Neuron (in vitro differentiated cells): ENCODE data around the gene EPHA10.

Experiments used
- H2AFZ ChIP-seq: one replicate; pipeline ENCODE4 v1.6.1; 2013; ENCODE audit warnings: low read depth, mild to moderate bottlenecking, inconsistent platforms, low read length, moderate library complexity
- H3K27me3 ChIP-seq: one replicate; pipeline ENCODE4 v1.6.1; 2013; ENCODE audit warnings: low read length; ENCODE audit not compliant: insufficient read depth
- H3K36me3 ChIP-seq: one replicate; pipeline ENCODE4 v1.6.1; 2013; ENCODE audit warnings: low read length; ENCODE audit not compliant: insufficient read depth
- H3K4me1 ChIP-seq: one replicate; pipeline ENCODE4 v1.6.1; 2013; ENCODE audit warnings: low read length; ENCODE audit not compliant: insufficient read depth
- H3K4me3 ChIP-seq: 2 replicates; pipeline ENCODE4 v1.5.1; 2013; ENCODE audit warnings: mild to moderate bottlenecking, low read length, moderate library complexity
- H3K9me3 ChIP-seq: one replicate; pipeline ENCODE4 v1.6.1; 2013; ENCODE audit warnings: low read length

EPHA10 gene

DNA sequence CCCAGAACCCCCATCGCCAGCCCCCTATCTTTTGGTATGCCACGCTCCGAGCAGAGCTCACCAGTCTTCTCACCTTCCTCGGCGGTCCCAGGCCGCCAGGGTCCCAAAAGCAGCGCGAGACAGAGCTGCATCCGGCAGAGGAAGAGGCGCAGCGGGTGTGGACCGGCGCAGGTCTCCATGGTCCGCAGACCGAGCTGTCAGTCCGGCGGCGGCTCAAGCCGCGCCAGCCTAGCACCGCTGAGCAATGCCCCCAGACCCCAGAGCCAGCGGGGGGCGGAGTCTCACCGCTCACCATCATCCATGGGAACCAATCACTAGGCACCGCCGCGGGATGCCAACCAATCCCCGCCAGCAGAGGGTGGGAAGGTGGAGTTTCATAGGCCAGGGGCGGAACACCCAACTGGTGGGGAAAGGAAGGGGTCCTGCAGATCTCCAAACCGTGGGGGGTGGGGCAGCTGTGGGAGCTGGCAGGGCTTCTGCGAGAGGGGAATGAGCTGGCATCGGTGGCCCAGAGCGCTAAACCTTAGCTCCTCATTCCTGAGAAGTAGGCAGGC lies at the start of gene EPHA10:
EPHA10 (minus strand) TSS at position 233 of the 554 bp plus-strand sequence; CDS start at position 179, 54 bp downstream.
- Histone ChIP-seq H3K9me3 (no peaks in the 10 kb centered on the region), H3K27me3 (peaks cover 75% of the 10 kb centered on the region), H2AFZ (peak within 1 kb of the TSS; percentile 47), H3K36me3 (no peaks in the 10 kb centered on the region), H3K4me3 (peak within 1 kb of the TSS; percentile 42), H3K4me1 (peaks cover 19% of the 10 kb centered on the region)

GRCh38 chr1:37814252-37814651 lies 49.3 kb upstream of the EPHA10 start:
- Histone ChIP-seq H3K27me3 (no peaks in the 10 kb centered on the region), H2AFZ (no peak overlapping the region), H3K9me3 (no peaks in the 10 kb centered on the region), H3K4me3 (no peak overlapping the region), H3K4me1 (peaks cover 10% of the 10 kb centered on the region), H3K36me3 (peaks cover 40% of the 10 kb centered on the region)

GRCh38 chr1:37813529-37814145 lies 48.7 kb upstream of the EPHA10 start:
- no peak overlapping the region for H2AFZ ChIP-seq
- no peak overlapping the region for H3K4me3 ChIP-seq

GRCh38 chr1:37811027-37811655 lies 46.2 kb upstream of the EPHA10 start:
- Histone ChIP-seq H2AFZ (no peak overlapping the region), H3K4me1 (peaks cover 27% of the 10 kb centered on the region), H3K4me3 (no peak overlapping the region), H3K36me3 (peaks cover 27% of the 10 kb centered on the region), H3K9me3 (no peaks in the 10 kb centered on the region), H3K27me3 (no peaks in the 10 kb centered on the region)

More at GRCh38 chr1:37813529-37814145, 48.7 kb upstream of the EPHA10 start:
- Histone ChIP-seq H3K9me3 (no peaks in the 10 kb centered on the region), H3K4me1 (peaks cover 16% of the 10 kb centered on the region), H3K27me3 (no peaks in the 10 kb centered on the region), H3K36me3 (peaks cover 35% of the 10 kb centered on the region)

GRCh38 chr1:37809942-37810341 lies 45.0 kb upstream of the EPHA10 start:
- Histone ChIP-seq H3K27me3 (no peaks in the 10 kb centered on the region), H3K4me1 (peaks cover 27% of the 10 kb centered on the region), H3K4me3 (no peak overlapping the region), H3K9me3 (no peaks in the 10 kb centered on the region), H2AFZ (no peak overlapping the region), H3K36me3 (peaks cover 29% of the 10 kb centered on the region)

DNA sequence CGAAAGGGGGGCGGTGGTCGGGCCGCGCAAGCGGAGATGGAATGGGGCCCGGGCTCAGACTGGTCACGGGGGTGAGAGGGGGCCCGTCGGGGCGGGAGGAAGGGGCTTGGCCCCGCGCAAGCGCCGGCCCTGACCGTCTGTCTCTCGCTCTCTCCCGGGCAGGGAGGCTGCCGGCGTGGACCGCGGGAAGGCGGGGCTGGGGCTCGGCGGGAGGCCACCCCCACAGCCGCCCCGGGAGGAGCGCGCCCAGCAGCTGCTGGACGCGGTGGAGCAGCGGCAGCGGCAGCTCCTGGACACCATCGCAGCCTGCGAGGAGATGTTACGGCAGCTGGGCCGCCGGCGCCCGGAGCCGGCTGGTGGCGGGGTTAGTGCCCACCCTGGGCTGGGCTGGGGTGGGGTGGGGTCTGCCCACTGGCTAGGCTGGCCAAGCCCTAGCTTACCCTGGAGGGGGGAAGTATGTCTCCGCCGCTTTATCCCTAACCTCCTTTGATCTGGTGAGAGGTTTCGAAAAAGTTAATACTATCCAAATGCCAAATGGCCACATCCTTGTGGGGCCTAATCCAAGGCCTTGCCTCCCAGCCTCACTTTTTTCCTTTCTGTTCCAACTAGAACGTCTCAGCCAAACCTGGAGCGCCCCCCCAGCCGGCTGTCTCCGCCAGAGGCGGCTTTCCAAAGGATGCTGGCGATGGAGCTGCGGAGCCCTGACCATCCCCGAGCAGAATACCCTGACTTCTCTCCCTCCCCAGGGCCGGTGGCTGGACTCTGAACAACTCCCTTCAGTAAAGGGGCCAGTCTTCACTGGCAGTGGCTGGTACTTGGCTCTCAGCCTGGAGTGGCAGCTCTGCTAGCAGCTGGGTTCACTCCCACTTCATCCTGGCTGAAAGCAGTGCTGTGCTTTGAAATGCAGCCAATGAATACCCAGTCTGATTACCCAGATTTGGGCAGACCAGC lies 43.7 kb upstream of the EPHA10 start:
- H3K4me1 ChIP-seq, result peaks cover 27% of the 10 kb centered on the region
- peak overlapping the region; percentile 57 for H2AFZ ChIP-seq
- H3K9me3 ChIP-seq, result no peaks in the 10 kb centered on the region
- H3K27me3 ChIP-seq, result no peaks in the 10 kb centered on the region
- H3K36me3 ChIP-seq, result peaks cover 33% of the 10 kb centered on the region
- H3K4me3 ChIP-seq, result peak overlapping the region; percentile 98

GRCh38 chr1:37807555-37808368 lies 42.8 kb upstream of the EPHA10 start, which contains the start of the genes C1orf122 and YRDC:
Gene C1orf122 (plus strand): TSS chr1:37807790. CDS start chr1:37808405, 615 bp downstream.
Gene YRDC (minus strand): TSS chr1:37808208. CDS start chr1:37808180, 28 bp downstream.
- Histone ChIP-seq H3K4me3 (peak within 1 kb of the TSS; percentile 98), H3K4me1 (peaks cover 27% of the 10 kb centered on the region), H3K27me3 (no peaks in the 10 kb centered on the region), H2AFZ (peak within 1 kb of the TSS; percentile 57), H3K36me3 (peaks cover 42% of the 10 kb centered on the region), H3K9me3 (no peaks in the 10 kb centered on the region)

GRCh38 chr1:37807220-37807554 lies 42.3 kb upstream of the EPHA10 start:
- peaks cover 45% of the 10 kb centered on the region for H3K36me3 ChIP-seq
- H3K27me3 ChIP-seq, result no peaks in the 10 kb centered on the region
- peaks cover 27% of the 10 kb centered on the region for H3K4me1 ChIP-seq
- peak overlapping the region; percentile 98 for H3K4me3 ChIP-seq
- H3K9me3 ChIP-seq, result no peaks in the 10 kb centered on the region
- H2AFZ ChIP-seq, result no peak overlapping the region

DNA sequence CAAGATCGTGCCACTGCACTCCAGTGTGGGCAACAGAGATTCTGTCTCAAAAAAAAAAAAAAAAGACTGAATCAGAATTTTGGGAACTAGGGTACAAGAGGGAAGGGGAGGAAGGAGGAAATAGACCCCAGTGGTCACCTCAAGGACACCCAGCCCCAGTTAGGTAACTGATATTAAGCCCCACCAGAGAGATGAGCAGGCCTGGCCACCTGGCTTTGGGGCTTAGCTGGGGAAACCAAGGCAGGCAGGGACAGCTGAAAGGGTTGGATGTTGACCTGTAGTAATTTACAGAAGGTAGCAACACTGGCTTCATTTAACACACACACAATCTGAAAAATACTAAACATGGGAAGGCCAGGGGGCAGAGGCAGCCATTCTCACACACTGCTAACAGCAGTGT lies 37.5 kb upstream of the EPHA10 start:
- H3K4me1 ChIP-seq, result peaks cover 9% of the 10 kb centered on the region
- H3K9me3 ChIP-seq, result no peaks in the 10 kb centered on the region
- no peak overlapping the region for H3K4me3 ChIP-seq
- H3K36me3 ChIP-seq, result peaks cover 79% of the 10 kb centered on the region
- no peak overlapping the region for H2AFZ ChIP-seq
- no peaks in the 10 kb centered on the region for H3K27me3 ChIP-seq

GRCh38 chr1:37797750-37798345 lies 32.9 kb upstream of the EPHA10 start:
- H3K4me1 ChIP-seq, result peaks cover 9% of the 10 kb centered on the region
- H3K9me3 ChIP-seq, result no peaks in the 10 kb centered on the region
- peaks cover 46% of the 10 kb centered on the region for H3K36me3 ChIP-seq

GRCh38 chr1:37795340-37796125 lies 30.6 kb upstream of the EPHA10 start:
- Histone ChIP-seq H3K9me3 (no peaks in the 10 kb centered on the region), H3K4me1 (peaks cover 10% of the 10 kb centered on the region), H2AFZ (no peak overlapping the region), H3K27me3 (no peaks in the 10 kb centered on the region), H3K4me3 (peak overlapping the region; percentile 93), H3K36me3 (peaks cover 30% of the 10 kb centered on the region)

More at GRCh38 chr1:37797750-37798345, 32.9 kb upstream of the EPHA10 start:
- H2AFZ ChIP-seq, result no peak overlapping the region
- no peaks in the 10 kb centered on the region for H3K27me3 ChIP-seq
- H3K4me3 ChIP-seq, result no peak overlapping the region
